GM21390 (cell line): Measurements from ENCODE around the gene OAS3.
"Not testable (repeated sequence)": the region's sequence is repeated elsewhere in the genome, so short reads cannot be mapped to it uniquely, and the experiment has no call there.

Experiments used
- ATAC-seq: cut with Tn5 transposase; IDR thresholded peaks from one replicate; pipeline ENCODE4 v1.9.1; 2021; ENCODE audit not compliant: unreplicated experiment

Gene OAS3

GRCh38 chr12:112937741-112938719 is at the start of gene OAS3:
OAS3 (plus strand) TSS chr12:112938474; CDS start chr12:112938531, 57 bp downstream.
- ATAC-seq: peak; percentile 35

- ATAC-seq: no peak
Observed at GRCh38 chr12:112891093-112892024, 46.9 kb upstream of the OAS3 start.

- no peak for ATAC-seq
Observed at GRCh38 chr12:112892856-112893255, 45.4 kb upstream of the OAS3 start.

GRCh38 chr12:112894128-112894527 is 44.1 kb upstream of the OAS3 start:
- no peak for ATAC-seq

GRCh38 chr12:112898380-112898779 is 39.9 kb upstream of the OAS3 start:
- no peak for ATAC-seq

GRCh38 chr12:112900298-112901145 is 37.8 kb upstream of the OAS3 start:
- no peak for ATAC-seq

- no peak for ATAC-seq
Observed at GRCh38 chr12:112901271-112901670, 37.0 kb upstream of the OAS3 start.

GRCh38 chr12:112904571-112904970 is 33.7 kb upstream of the OAS3 start:
- no peak for ATAC-seq

- ATAC-seq: no peak
Observed at GRCh38 chr12:112905451-112906089, 32.7 kb upstream of the OAS3 start.

- peak; percentile 79 for ATAC-seq
Observed at GRCh38 chr12:112906712-112907414, 31.4 kb upstream of the OAS3 start, which contains the start of gene OAS1. OAS1 (plus strand) TSS chr12:112906962; CDS start chr12:112907040, 78 bp downstream.

GRCh38 chr12:112907415-112908157 is 30.7 kb upstream of the OAS3 start:
- ATAC-seq: peak; percentile 52

GRCh38 chr12:112908548-112908947 is 29.7 kb upstream of the OAS3 start:
- no peak for ATAC-seq

GRCh38 chr12:112909693-112910092 is 28.6 kb upstream of the OAS3 start:
- no peak for ATAC-seq

GRCh38 chr12:112913038-112913688 is 25.1 kb upstream of the OAS3 start:
- ATAC-seq: no peak

GRCh38 chr12:112913888-112914287 is 24.4 kb upstream of the OAS3 start:
- not testable (repeated sequence) for ATAC-seq

GRCh38 chr12:112916270-112916669 is 22.0 kb upstream of the OAS3 start:
- no peak for ATAC-seq

- ATAC-seq: no peak
Observed at GRCh38 chr12:112919121-112919520, 19.2 kb upstream of the OAS3 start.

- peak; percentile 78 for ATAC-seq
Observed at GRCh38 chr12:112924986-112925385, 13.3 kb upstream of the OAS3 start.
